A549 (cell line): ENCODE data around the gene CEACAM16. TPM values are rescaled to one million over a fixed set of nuclear protein-coding genes. Genes with fewer than 3 reads are reported as not detected.

Source experiments
- ATAC-seq, 2 experiments: fragments of 200-7000 bp in 1 of 2; fragments of >200 bp in 1 of 2; cut with Nextera tagmentation in 1 of 2; cut with Tn5 transposase in 1 of 2; 3 replicates each; pipeline versions ENCODE4 v1.8.0 to v1.9.1; 2018 to 2020; ENCODE audit warnings: mild to moderate bottlenecking in 1 of 2, moderate library complexity in 1 of 2
- CTCF ChIA-PET: fragments of 300-600 bp; sonication (Branson Sonifier 250); formaldehyde crosslinking; extraction: SDS; loops from one replicate; lab custom pipeline; 2021; ENCODE audit warnings: antibody characterized with exemption, inconsistent platforms; lab: Yijun Ruan, JAX
- POLR2A ChIA-PET: fragments of 350-600 bp; formaldehyde crosslinking; extraction: SDS; loops from one replicate; lab custom pipeline; 2021; ENCODE audit warnings: antibody characterized with exemption, inconsistent platforms; lab: Yijun Ruan, JAX
- DNase-seq, 2 experiments: peaks; one replicate each; pipeline versions ENCODE4 v3.0.0 to v3.0.0-alpha.2; 2011 to 2016; ENCODE audit warnings: low read depth in 1 of 2, low spot score in 1 of 2
- FAIRE-seq: peaks from 2 replicates; lab custom pipeline; 2011; peaks lifted over from hg19 to GRCh38; lab: Jason Lieb, UNC
- H3K27ac ChIP-seq, 2 experiments: fragments of >200 bp; sonication (Bioruptor Twin); formaldehyde crosslinking; 3 replicates each; pipeline ENCODE4 v1.5.1; 2016 to 2017
- H3K4me1 ChIP-seq: fragments of >200 bp; sonication (Bioruptor Twin); formaldehyde crosslinking; 3 replicates; pipeline ENCODE4 v1.6.1; 2016
- H3K4me2 ChIP-seq: fragments of >200 bp; sonication (Bioruptor Twin); formaldehyde crosslinking; 3 replicates; pipeline ENCODE4 v1.6.1; 2016
- H3K4me3 ChIP-seq: fragments of >200 bp; sonication (Bioruptor Twin); formaldehyde crosslinking; 3 replicates; pipeline ENCODE4 v1.5.1; 2016
- H3K9me3 ChIP-seq: fragments of >200 bp; sonication (Bioruptor Twin); formaldehyde crosslinking; 3 replicates; pipeline ENCODE4 v1.6.1; 2016
- ATOH8 ChIP-seq: fragments of 250-450 bp; sonication (Bioruptor Pico); IDR thresholded peaks from 2 replicates; pipeline ENCODE4 v1.5.0; 2020; ENCODE audit warnings: low read depth, mild to moderate bottlenecking, moderate library complexity
- BHLHE40 ChIP-seq: IDR thresholded peaks from 2 replicates; pipeline ENCODE4 v1.6.1; 2012; ENCODE audit warnings: low read depth, low read length, inconsistent platforms
- CBX8 ChIP-seq: fragments of 200-600 bp; sonication (generic); IDR thresholded peaks from 2 replicates; pipeline ENCODE4 v1.6.1; 2016
- CEBPB ChIP-seq, 2 experiments: fragments of >200 bp in 1 of 2; sonication (Bioruptor Twin) in 1 of 2; formaldehyde crosslinking in 1 of 2; IDR thresholded peaks; 2 replicates each; pipeline ENCODE4 v1.6.1; 2012 to 2016
- CHD4 ChIP-seq: fragments of 200-600 bp; sonication (generic); IDR thresholded peaks from 2 replicates; pipeline ENCODE4 v1.6.1; 2016; ENCODE audit warnings: antibody characterized with exemption, mild to moderate bottlenecking, borderline replicate concordance
- E2F6 ChIP-seq: IDR thresholded peaks from 2 replicates; pipeline ENCODE4 v1.6.1; 2012; ENCODE audit warnings: low read depth, borderline replicate concordance
- EHF ChIP-seq: fragments of 250-450 bp; sonication (Bioruptor Pico); IDR thresholded peaks from 2 replicates; pipeline ENCODE4 v1.5.0; 2020; ENCODE audit warnings: mild to moderate bottlenecking
- ELK1 ChIP-seq: fragments of 150-350 bp; IDR thresholded peaks from 2 replicates; pipeline ENCODE4 v1.6.1; 2014; ENCODE audit warnings: low read depth, mild to moderate bottlenecking, low read length
- ESRRA ChIP-seq: fragments of 150-350 bp; IDR thresholded peaks from 2 replicates; pipeline ENCODE4 v1.6.1; 2014; ENCODE audit warnings: mild to moderate bottlenecking, low read length, borderline replicate concordance
- FOSB ChIP-seq: fragments of 250-450 bp; sonication (Bioruptor Pico); IDR thresholded peaks from 2 replicates; pipeline ENCODE4 v1.5.0; 2020; ENCODE audit warnings: mild to moderate bottlenecking, moderate library complexity
- FOSL2 ChIP-seq, 2 experiments: fragments of 450-650 bp in 1 of 2; fragments of >200 bp in 1 of 2; sonication (Bioruptor Twin) in 1 of 2; formaldehyde crosslinking; IDR thresholded peaks; 2 replicates each; pipeline versions ENCODE4 v1.5.0 to v1.6.1; 2016 to 2020; ENCODE audit warnings: mild to moderate bottlenecking in 1 of 2, moderate library complexity in 1 of 2
- GATA3 ChIP-seq: IDR thresholded peaks from 2 replicates; pipeline ENCODE4 v1.6.1; 2012; ENCODE audit warnings: borderline replicate concordance
- HOXB13 ChIP-seq: fragments of 250-450 bp; sonication (Bioruptor Pico); IDR thresholded peaks from 2 replicates; pipeline ENCODE4 v1.5.0; 2020; ENCODE audit warnings: low read depth, mild to moderate bottlenecking, moderate library complexity
- HOXB5 ChIP-seq: fragments of 250-450 bp; sonication (Bioruptor Pico); IDR thresholded peaks from 2 replicates; pipeline ENCODE4 v1.5.0; 2020; ENCODE audit warnings: mild to moderate bottlenecking, moderate library complexity
- JUNB ChIP-seq: fragments of >200 bp; sonication (Bioruptor Twin); formaldehyde crosslinking; IDR thresholded peaks from 2 replicates; pipeline ENCODE4 v1.6.1; 2016
- KDM1A ChIP-seq: fragments of 200-600 bp; sonication (generic); IDR thresholded peaks from 2 replicates; pipeline ENCODE4 v1.6.1; 2016; ENCODE audit warnings: low read depth, mild to moderate bottlenecking
- KDM5A ChIP-seq: fragments of 200-600 bp; sonication (generic); IDR thresholded peaks from 2 replicates; pipeline ENCODE4 v1.6.1; 2016; ENCODE audit warnings: antibody characterized with exemption, mild to moderate bottlenecking
- MAFK ChIP-seq: fragments of 450-650 bp; IDR thresholded peaks from 2 replicates; pipeline ENCODE4 v1.6.1; 2014; ENCODE audit not compliant: partially characterized antibody
- MAX ChIP-seq: IDR thresholded peaks from 2 replicates; pipeline ENCODE4 v1.6.1; 2012
- NFE2L2 ChIP-seq: fragments of 150-350 bp; conservative IDR thresholded peaks from 2 replicates; pipeline ENCODE4 v1.6.1; 2014; ENCODE audit warnings: low read length
- NR3C1 ChIP-seq: fragments of >200 bp; sonication (Bioruptor Twin); formaldehyde crosslinking; IDR thresholded peaks from 3 replicates; pipeline ENCODE4 v1.6.1; 2017
- PHF8 ChIP-seq: fragments of 200-600 bp; sonication (generic); IDR thresholded peaks from 2 replicates; pipeline ENCODE4 v1.6.1; 2016; ENCODE audit warnings: low read depth, mild to moderate bottlenecking, antibody characterized with exemption, moderate library complexity, borderline replicate concordance
- POLR2AphosphoS2 ChIP-seq: conservative IDR thresholded peaks from 2 replicates; pipeline ENCODE4 v1.6.1; 2012; ENCODE audit warnings: low read length, improper control_type of control experiment, inconsistent platforms
- RAD21 ChIP-seq, 2 experiments: fragments of >200 bp in 1 of 2; sonication (Bioruptor Twin) in 1 of 2; formaldehyde crosslinking in 1 of 2; IDR thresholded peaks in 1 of 2; conservative IDR thresholded peaks in 1 of 2; 2 replicates in 1 of 2; 3 replicates in 1 of 2; pipeline ENCODE4 v1.6.1; 2012 to 2018; ENCODE audit warnings: inconsistent platforms in 1 of 2
- RARB ChIP-seq: fragments of 250-450 bp; sonication (Bioruptor Pico); IDR thresholded peaks from 2 replicates; pipeline ENCODE4 v1.8.0; 2021; ENCODE audit warnings: mild to moderate bottlenecking, moderate library complexity
- REST ChIP-seq: fragments of 200-600 bp; sonication (generic); IDR thresholded peaks from 2 replicates; pipeline ENCODE4 v1.6.1; 2016; ENCODE audit warnings: antibody characterized with exemption, mild to moderate bottlenecking, moderate library complexity
- TFCP2L1 ChIP-seq: fragments of 250-450 bp; sonication (Bioruptor Pico); IDR thresholded peaks from 2 replicates; pipeline ENCODE4 v1.5.0; 2021; ENCODE audit warnings: mild to moderate bottlenecking
- TP53 ChIP-seq: fragments of 250-450 bp; sonication (Bioruptor Pico); IDR thresholded peaks from 2 replicates; pipeline ENCODE4 v1.5.0; 2021; ENCODE audit warnings: mild to moderate bottlenecking, moderate library complexity
- ZFP36 ChIP-seq: fragments of 450-650 bp; IDR thresholded peaks from 2 replicates; pipeline ENCODE4 v1.6.1; 2014; ENCODE audit warnings: borderline replicate concordance; ENCODE audit not compliant: partially characterized antibody
- ZNF302 ChIP-seq: fragments of 250-450 bp; sonication (Bioruptor Pico); IDR thresholded peaks from 2 replicates; pipeline ENCODE4 v1.9.0; 2021; ENCODE audit warnings: inconsistent platforms, mild to moderate bottlenecking, moderate library complexity
- ZSCAN20 ChIP-seq: fragments of 250-450 bp; sonication (Bioruptor Pico); IDR thresholded peaks from 2 replicates; pipeline ENCODE4 v1.8.0; 2022; ENCODE audit warnings: mild to moderate bottlenecking, moderate library complexity
- whole genome bisulfite sequencing: methylation state at CpG from one replicate; pipeline ENCODE4 v1.1.6; 2017; ENCODE audit errors: missing lambda C conversion rate; 5-methylcytosine and 5-hydroxymethylcytosine counted together
- polyA plus RNA-seq, 4 experiments: library from polyadenylated mRNA; depleted of rRNA in 3 of 4; stranded (reverse); fragments of >200 nt; fragmentation: RNase III in 1 of 4; extraction: RNeasy Plus Mini Kit Qiagen cat#74134 plus additional on column Dnase treatment in 1 of 4; gene quantifications; 2 replicates in 3 of 4; 3 replicates in 1 of 4; pipeline ENCODE4 v1.2.3, GENCODE V29; 2011 to 2017
- TF ChIP-seq, protein P1 (sequence below): fragments of >200 bp; sonication (Bioruptor Twin); formaldehyde crosslinking; IDR thresholded peaks from 3 replicates; pipeline ENCODE4 v1.6.1; 2016
- TF ChIP-seq, protein P2 (sequence below): fragments of >200 bp; sonication (Bioruptor Twin); formaldehyde crosslinking; IDR thresholded peaks from 3 replicates; pipeline ENCODE4 v1.5.1; 2016

CEACAM16 gene
- polyA plus RNA-seq, 2 of the 4 experiments (the other 2 are of a cell fraction) = not detected

GRCh38 chr19:44754750-44755080 is 55.8 kb downstream of the CEACAM16 start:
- Histone ChIP-seq H3K9me3 (no peaks in the 10 kb centered on the region), H3K27ac (peak overlapping the region; percentile 92 to 99), H3K4me3 (peak overlapping the region; percentile 95), H3K4me2 (peak overlapping the region; percentile 92), H3K4me1 (peaks cover 91% of the 10 kb centered on the region)
- DNase-seq = no peak
- CTCF ChIA-PET = interaction anchor here (1.3 to 48.5 kb wide), 8 partner anchors 14 to 166 kb away, joined by 4 to 1899 read pairs (median 6); no protein-coding TSS in a partner anchor
- WGBS = 65% methylated on average over 11 of the region's 11 CpGs
- POLR2A ChIA-PET = interaction anchor here (1.0 to 2.6 kb wide), 3 partner anchors 13 to 30 kb away, joined by 5 to 33 read pairs (median 9); no protein-coding TSS in a partner anchor
- FAIRE-seq = no peak
- no peak for ATAC-seq
- TF ChIP-seq POLR2AphosphoS2 = no peak
- no peak for TF ChIP-seq BHLHE40
- TF ChIP-seq, protein P1, sequence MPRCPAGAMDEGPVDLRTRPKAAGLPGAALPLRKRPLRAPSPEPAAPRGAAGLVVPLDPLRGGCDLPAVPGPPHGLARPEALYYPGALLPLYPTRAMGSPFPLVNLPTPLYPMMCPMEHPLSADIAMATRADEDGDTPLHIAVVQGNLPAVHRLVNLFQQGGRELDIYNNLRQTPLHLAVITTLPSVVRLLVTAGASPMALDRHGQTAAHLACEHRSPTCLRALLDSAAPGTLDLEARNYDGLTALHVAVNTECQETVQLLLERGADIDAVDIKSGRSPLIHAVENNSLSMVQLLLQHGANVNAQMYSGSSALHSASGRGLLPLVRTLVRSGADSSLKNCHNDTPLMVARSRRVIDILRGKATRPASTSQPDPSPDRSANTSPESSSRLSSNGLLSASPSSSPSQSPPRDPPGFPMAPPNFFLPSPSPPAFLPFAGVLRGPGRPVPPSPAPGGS = no peak
- no peak for TF ChIP-seq ESRRA
- no peak for TF ChIP-seq ATOH8 (CRISPR knock-in tag)
- no peak for TF ChIP-seq NR3C1
- TF ChIP-seq HOXB13 = 0 out of 2 replicates have a peak, but pooled peaks have one; percentile 9
- TF ChIP-seq ELK1 = no peak
- no peak for TF ChIP-seq CBX8
- no peak; the same call in 1 of the 2 replicates for TF ChIP-seq MAX
- TF ChIP-seq REST = no peak
- TF ChIP-seq ZFP36 = no peak
- TF ChIP-seq EHF = peak; percentile 84; the same call in 1 of the 2 replicates
- 0 out of 2 replicates have a peak, but pooled peaks have one; percentile 42 for TF ChIP-seq HOXB5 (CRISPR knock-in tag)
- TF ChIP-seq CEBPB (IDR thresholded peaks at IDR 0.05) = no peak
- TF ChIP-seq KDM5A = no peak
- peak; percentile 25 for TF ChIP-seq FOSB
- TF ChIP-seq ZSCAN20 (CRISPR knock-in tag) = no peak
- TF ChIP-seq TFCP2L1 (CRISPR knock-in tag) = no peak
- no peak for TF ChIP-seq ZNF302 (CRISPR knock-in tag)
- no peak for TF ChIP-seq PHF8
- no peak for TF ChIP-seq JUNB
- TF ChIP-seq TP53 (CRISPR knock-in tag) = no peak
- no peak for TF ChIP-seq RAD21 (conservative IDR thresholded peaks at IDR 0.05 in 1 of 2, IDR thresholded peaks at IDR 0.05 in 1 of 2)
- TF ChIP-seq FOSL2 (IDR thresholded peaks at IDR 0.05) = no peak
- TF ChIP-seq FOSL2 (CRISPR knock-in tag; IDR thresholded peaks at IDR 0.05) = no peak
- TF ChIP-seq, protein P2, sequence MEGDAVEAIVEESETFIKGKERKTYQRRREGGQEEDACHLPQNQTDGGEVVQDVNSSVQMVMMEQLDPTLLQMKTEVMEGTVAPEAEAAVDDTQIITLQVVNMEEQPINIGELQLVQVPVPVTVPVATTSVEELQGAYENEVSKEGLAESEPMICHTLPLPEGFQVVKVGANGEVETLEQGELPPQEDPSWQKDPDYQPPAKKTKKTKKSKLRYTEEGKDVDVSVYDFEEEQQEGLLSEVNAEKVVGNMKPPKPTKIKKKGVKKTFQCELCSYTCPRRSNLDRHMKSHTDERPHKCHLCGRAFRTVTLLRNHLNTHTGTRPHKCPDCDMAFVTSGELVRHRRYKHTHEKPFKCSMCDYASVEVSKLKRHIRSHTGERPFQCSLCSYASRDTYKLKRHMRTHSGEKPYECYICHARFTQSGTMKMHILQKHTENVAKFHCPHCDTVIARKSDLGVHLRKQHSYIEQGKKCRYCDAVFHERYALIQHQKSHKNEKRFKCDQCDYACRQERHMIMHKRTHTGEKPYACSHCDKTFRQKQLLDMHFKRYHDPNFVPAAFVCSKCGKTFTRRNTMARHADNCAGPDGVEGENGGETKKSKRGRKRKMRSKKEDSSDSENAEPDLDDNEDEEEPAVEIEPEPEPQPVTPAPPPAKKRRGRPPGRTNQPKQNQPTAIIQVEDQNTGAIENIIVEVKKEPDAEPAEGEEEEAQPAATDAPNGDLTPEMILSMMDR = no peak
- no peak for TF ChIP-seq RARB
- TF ChIP-seq MAFK = no peak
- TF ChIP-seq GATA3 = no peak
- no peak for TF ChIP-seq KDM1A
- TF ChIP-seq E2F6 = 0 out of 2 replicates have a peak, but pooled peaks have one; percentile 7
- TF ChIP-seq CHD4 = no peak
- TF ChIP-seq NFE2L2 = no peak
